Liver (tissue), 9 donors: ENCODE data around the gene EIF4H. TPM values are rescaled to one million over a fixed set of nuclear protein-coding genes. Genes with fewer than 3 reads are reported as not detected.

Experiments
- DNase-seq: peaks from one replicate; pipeline ENCODE4 v3.0.0-alpha.2; 2017; ENCODE audit warnings: low spot score
- H3K27ac ChIP-seq, 2 donors: one replicate each; pipeline ENCODE4 v1.7.0; 2013; ENCODE audit warnings: inconsistent platforms in 2 of 2, low read length in 2 of 2, control low read depth in 1 of 2, low read depth in 1 of 2, mild to moderate bottlenecking in 1 of 2
- H3K27me3 ChIP-seq, 4 donors: one replicate each; pipeline versions ENCODE4 v1.6.1 to v1.7.0; 2013; ENCODE audit warnings: low read length in 3 of 4, inconsistent platforms in 1 of 4, mild to moderate bottlenecking in 1 of 4, moderate library complexity in 1 of 4; ENCODE audit not compliant: control insufficient read depth in 4 of 4, insufficient read depth in 4 of 4
- H3K36me3 ChIP-seq, 4 donors: one replicate each; pipeline versions ENCODE4 v1.6.1 to v1.7.0; 2013; ENCODE audit warnings: low read length in 3 of 4, mild to moderate bottlenecking in 3 of 4, low read depth in 1 of 4, moderate library complexity in 1 of 4; ENCODE audit not compliant: control insufficient read depth in 4 of 4, insufficient read depth in 3 of 4
- H3K4me1 ChIP-seq, 4 donors: one replicate each; pipeline versions ENCODE4 v1.6.1 to v1.7.0; 2013; ENCODE audit warnings: low read length in 3 of 4, mild to moderate bottlenecking in 3 of 4, moderate library complexity in 1 of 4; ENCODE audit not compliant: control insufficient read depth in 4 of 4, insufficient read depth in 4 of 4
- H3K4me3 ChIP-seq, 3 donors: one replicate each; pipeline versions ENCODE4 v1.6.1 to v1.7.0; 2013; ENCODE audit warnings: low read length in 3 of 3, control low read depth in 1 of 3, low read depth in 1 of 3, mild to moderate bottlenecking in 1 of 3
- H3K9ac ChIP-seq, 2 donors: one replicate each; pipeline ENCODE4 v1.7.0; 2013; ENCODE audit warnings: low read length in 2 of 2, mild to moderate bottlenecking in 2 of 2, moderate library complexity in 2 of 2, control low read depth in 1 of 2, low read depth in 1 of 2
- H3K9me3 ChIP-seq, 4 donors: one replicate each; pipeline versions ENCODE4 v1.6.1 to v1.7.0; 2013; ENCODE audit warnings: low read length in 3 of 4; ENCODE audit not compliant: control insufficient read depth in 4 of 4
- EGR1 ChIP-seq, 2 donors: IDR thresholded peaks; 2 replicates each; pipeline ENCODE4 v1.6.1; 2016 to 2018; ENCODE audit warnings: antibody characterized with exemption in 2 of 2, low read depth in 2 of 2
- FOXA1 ChIP-seq: IDR thresholded peaks from 2 replicates; pipeline ENCODE4 v1.6.1; 2016; ENCODE audit warnings: antibody characterized with exemption
- FOXA2 ChIP-seq: IDR thresholded peaks from 2 replicates; pipeline ENCODE4 v1.6.1; 2016; ENCODE audit warnings: antibody characterized with exemption
- GABPA ChIP-seq, 2 donors: IDR thresholded peaks in 1 of 2; conservative IDR thresholded peaks in 1 of 2; 2 replicates each; pipeline ENCODE4 v1.6.1; 2016; ENCODE audit warnings: antibody characterized with exemption in 2 of 2, mild to moderate bottlenecking in 1 of 2, moderate library complexity in 1 of 2
- HNF4A ChIP-seq, 2 donors: conservative IDR thresholded peaks; 2 replicates each; pipeline ENCODE4 v1.6.1; 2016; ENCODE audit warnings: antibody characterized with exemption in 2 of 2, mild to moderate bottlenecking in 2 of 2
- HNF4G ChIP-seq: IDR thresholded peaks from 2 replicates; pipeline ENCODE4 v1.6.1; 2016; ENCODE audit warnings: antibody characterized with exemption
- JUND ChIP-seq, 2 donors: IDR thresholded peaks; 2 replicates each; pipeline ENCODE4 v1.6.1; 2016; ENCODE audit warnings: antibody characterized with exemption in 2 of 2
- NR2F2 ChIP-seq: IDR thresholded peaks from 2 replicates; pipeline ENCODE4 v1.6.1; 2016; ENCODE audit warnings: antibody characterized with exemption
- REST ChIP-seq: IDR thresholded peaks from 2 replicates; pipeline ENCODE4 v1.6.1; 2016; ENCODE audit warnings: antibody characterized with exemption, mild to moderate bottlenecking
- RXRA ChIP-seq, 2 donors: IDR thresholded peaks; 2 replicates each; pipeline ENCODE4 v1.6.1; 2017 to 2018; ENCODE audit warnings: antibody characterized with exemption in 2 of 2, mild to moderate bottlenecking in 1 of 2
- SP1 ChIP-seq: IDR thresholded peaks from 2 replicates; pipeline ENCODE4 v1.6.1; 2018; ENCODE audit warnings: antibody characterized with exemption, mild to moderate bottlenecking
- TAF1 ChIP-seq: conservative IDR thresholded peaks from 2 replicates; pipeline ENCODE4 v1.6.1; 2016; ENCODE audit warnings: antibody characterized with exemption, mild to moderate bottlenecking
- YY1 ChIP-seq: IDR thresholded peaks from 2 replicates; pipeline ENCODE4 v1.6.1; 2016; ENCODE audit warnings: antibody characterized with exemption, mild to moderate bottlenecking
- ZBTB33 ChIP-seq: IDR thresholded peaks from 2 replicates; pipeline ENCODE4 v1.6.1; 2016; ENCODE audit warnings: antibody characterized with exemption
- WGBS: extraction: QIAGEN DNeasy Blood & Tissue Kit; methylation state at CpG from one replicate; pipeline ENCODE4 v1.1.7; 2013; 5-methylcytosine and 5-hydroxymethylcytosine counted together
- polyA plus RNA-seq, 2 donors: library from polyadenylated mRNA; stranded (reverse) in 1 of 2; unstranded in 1 of 2; fragments of 200-250 nt in 1 of 2; fragments of >200 nt in 1 of 2; fragmentation: Nextera tagmentation in 1 of 2; extraction: Ambion mirVana in 1 of 2; gene quantifications; one replicate each; pipeline versions ENCODE4 v1.2.1 to v1.2.3, GENCODE V29; 2013 to 2015
- total RNA-seq, 2 donors: library from RNA; depleted of rRNA; stranded (reverse); fragments of >200 nt; gene quantifications; one replicate each; pipeline ENCODE4 v1.2.3, GENCODE V29; 2014
- TF ChIP-seq, protein P1 (sequence below): fragments of 150-350 bp; IDR thresholded peaks from 2 replicates; pipeline ENCODE4 v1.5.1; 2017; ENCODE audit warnings: improper control_type of control experiment, low read depth, low read length; ENCODE audit not compliant: missing input control
- donor health status: healthy.
- donor health status: healthy.
- donor health status: healthy.
- donor health status: healthy.
- donor health status: healthy.

EIF4H gene
- total and polyA plus RNA-seq, 4 donors, result 81.6 to 166 (median 152) TPM

GRCh38 chr7:74214816-74215630 lies 40.9 kb downstream of the EIF4H start:
- no peak overlapping the region for H3K4me3 ChIP-seq
- H3K27me3 ChIP-seq, result no peaks in the 10 kb centered on the region
- TF ChIP-seq FOXA2 (no peak), SP1 (no peak), GABPA (IDR thresholded peaks at IDR 0.05 in 1 of 2, conservative IDR thresholded peaks at IDR 0.05 in 1 of 2) (no peak), RXRA (IDR thresholded peaks at IDR 0.05) (no peak), NR2F2 (no peak), HNF4G (no peak)
- no peaks in the 10 kb centered on the region for H3K9me3 ChIP-seq
- peaks cover 5 to 24% (median 13%) of the 10 kb centered on the region in 4 donors for H3K4me1 ChIP-seq
- WGBS, result 94% methylated on average over 21 of the region's 21 CpGs
- H3K36me3 ChIP-seq, result no peaks in the 10 kb centered on the region
- H3K9ac ChIP-seq, result no peak overlapping the region
- DNase-seq, result no peak
- no peak overlapping the region for H3K27ac ChIP-seq

DNA sequence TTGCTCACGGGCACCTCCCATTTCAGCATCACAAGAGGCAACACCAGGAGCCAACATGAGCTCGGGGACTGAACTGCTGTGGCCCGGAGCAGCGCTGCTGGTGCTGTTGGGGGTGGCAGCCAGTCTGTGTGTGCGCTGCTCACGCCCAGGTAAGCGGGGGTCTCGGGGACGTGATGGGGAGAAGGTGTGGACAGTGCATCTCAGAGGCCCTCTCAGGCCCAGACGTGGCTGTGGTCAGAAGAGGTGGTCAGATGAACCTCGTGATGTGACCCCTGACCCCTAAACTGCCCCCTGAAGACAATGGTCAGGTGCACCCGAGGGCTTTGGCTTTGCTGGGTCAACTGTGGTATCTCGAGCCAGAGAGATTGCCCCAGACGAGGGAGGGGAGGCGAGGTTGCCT lies 41.8 kb downstream of the EIF4H start:
- no peaks in the 10 kb centered on the region for H3K36me3 ChIP-seq
- peaks cover 10 to 29% (median 17%) of the 10 kb centered on the region in 4 donors for H3K4me1 ChIP-seq
- H3K9me3 ChIP-seq, result no peaks in the 10 kb centered on the region
- no peak overlapping the region for H3K9ac ChIP-seq
- no peak overlapping the region for H3K27ac ChIP-seq
- no peak overlapping the region for H3K4me3 ChIP-seq
- 68% methylated on average over 15 of the region's 15 CpGs for WGBS
- DNase-seq, result no peak
- TF ChIP-seq ZBTB33 (no peak), SP1 (no peak), YY1 (no peak), REST (no peak), HNF4A (conservative IDR thresholded peaks at IDR 0.05) (no peak), TAF1 (no peak), FOXA1 (no peak), GABPA (IDR thresholded peaks at IDR 0.05 in 1 of 2, conservative IDR thresholded peaks at IDR 0.05 in 1 of 2) (no peak), EGR1 (IDR thresholded peaks at IDR 0.05; ENCODE audit: low read depth in 2 of 2) (no peak), RXRA (IDR thresholded peaks at IDR 0.05) (no peak), JUND (IDR thresholded peaks at IDR 0.05) (no peak), HNF4G (no peak)
- TF ChIP-seq, protein P1, sequence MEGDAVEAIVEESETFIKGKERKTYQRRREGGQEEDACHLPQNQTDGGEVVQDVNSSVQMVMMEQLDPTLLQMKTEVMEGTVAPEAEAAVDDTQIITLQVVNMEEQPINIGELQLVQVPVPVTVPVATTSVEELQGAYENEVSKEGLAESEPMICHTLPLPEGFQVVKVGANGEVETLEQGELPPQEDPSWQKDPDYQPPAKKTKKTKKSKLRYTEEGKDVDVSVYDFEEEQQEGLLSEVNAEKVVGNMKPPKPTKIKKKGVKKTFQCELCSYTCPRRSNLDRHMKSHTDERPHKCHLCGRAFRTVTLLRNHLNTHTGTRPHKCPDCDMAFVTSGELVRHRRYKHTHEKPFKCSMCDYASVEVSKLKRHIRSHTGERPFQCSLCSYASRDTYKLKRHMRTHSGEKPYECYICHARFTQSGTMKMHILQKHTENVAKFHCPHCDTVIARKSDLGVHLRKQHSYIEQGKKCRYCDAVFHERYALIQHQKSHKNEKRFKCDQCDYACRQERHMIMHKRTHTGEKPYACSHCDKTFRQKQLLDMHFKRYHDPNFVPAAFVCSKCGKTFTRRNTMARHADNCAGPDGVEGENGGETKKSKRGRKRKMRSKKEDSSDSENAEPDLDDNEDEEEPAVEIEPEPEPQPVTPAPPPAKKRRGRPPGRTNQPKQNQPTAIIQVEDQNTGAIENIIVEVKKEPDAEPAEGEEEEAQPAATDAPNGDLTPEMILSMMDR, result no peak
- no peaks in the 10 kb centered on the region for H3K27me3 ChIP-seq
